Stomach (tissue), 4 donors: Measurements from ENCODE around the gene SLC38A1.

ENCODE experiments used
- POLR2AphosphoS5 ChIP-seq, 3 donors: sonication (generic); formaldehyde crosslinking; IDR thresholded peaks; one replicate each; pipeline ENCODE4 v1.6.1; 2016; ENCODE audit warnings: antibody characterized with exemption in 3 of 3
- TF ChIP-seq, protein P1 (sequence below), 7 experiments: fragments of 450-650 bp in 4 of 7; fragments of 200-600 bp in 3 of 7; sonication (generic) in 3 of 7; IDR thresholded peaks; one replicate each; pipeline ENCODE4 v1.5.1; 2016 to 2019; ENCODE audit warnings: antibody characterized with exemption in 7 of 7, control low read depth in 2 of 7, mild to moderate bottlenecking in 1 of 7

DNA sequence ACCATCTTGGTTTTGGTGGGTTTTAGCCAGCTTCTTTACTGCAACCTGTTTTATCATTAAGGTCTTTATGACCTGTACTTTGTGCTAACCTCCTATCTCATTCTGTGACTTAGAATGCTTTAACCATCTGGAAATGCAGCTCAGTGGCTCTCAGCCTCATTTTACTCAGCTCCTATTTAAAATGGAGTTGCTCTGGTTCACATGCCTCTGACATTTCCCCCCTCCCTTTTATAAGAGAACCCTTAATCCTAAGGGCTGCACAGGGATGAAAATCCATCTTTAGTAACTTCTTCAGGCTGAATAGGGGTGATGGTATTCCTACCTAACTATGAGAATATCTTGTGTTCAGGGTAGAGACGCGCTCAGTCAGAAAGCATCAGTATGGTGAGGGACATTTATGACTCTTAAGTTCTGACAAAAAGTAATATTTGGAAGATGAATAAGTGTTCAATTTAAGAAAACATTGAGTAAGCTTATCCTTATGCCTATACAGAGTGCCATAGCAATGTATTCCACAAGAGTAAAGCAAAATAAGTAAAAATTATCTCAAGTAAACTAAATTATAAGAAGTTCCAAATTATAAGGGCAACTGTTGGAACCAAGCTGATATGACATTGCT is 15.2 kb downstream of the SLC38A1 start:
- TF ChIP-seq, protein P1, sequence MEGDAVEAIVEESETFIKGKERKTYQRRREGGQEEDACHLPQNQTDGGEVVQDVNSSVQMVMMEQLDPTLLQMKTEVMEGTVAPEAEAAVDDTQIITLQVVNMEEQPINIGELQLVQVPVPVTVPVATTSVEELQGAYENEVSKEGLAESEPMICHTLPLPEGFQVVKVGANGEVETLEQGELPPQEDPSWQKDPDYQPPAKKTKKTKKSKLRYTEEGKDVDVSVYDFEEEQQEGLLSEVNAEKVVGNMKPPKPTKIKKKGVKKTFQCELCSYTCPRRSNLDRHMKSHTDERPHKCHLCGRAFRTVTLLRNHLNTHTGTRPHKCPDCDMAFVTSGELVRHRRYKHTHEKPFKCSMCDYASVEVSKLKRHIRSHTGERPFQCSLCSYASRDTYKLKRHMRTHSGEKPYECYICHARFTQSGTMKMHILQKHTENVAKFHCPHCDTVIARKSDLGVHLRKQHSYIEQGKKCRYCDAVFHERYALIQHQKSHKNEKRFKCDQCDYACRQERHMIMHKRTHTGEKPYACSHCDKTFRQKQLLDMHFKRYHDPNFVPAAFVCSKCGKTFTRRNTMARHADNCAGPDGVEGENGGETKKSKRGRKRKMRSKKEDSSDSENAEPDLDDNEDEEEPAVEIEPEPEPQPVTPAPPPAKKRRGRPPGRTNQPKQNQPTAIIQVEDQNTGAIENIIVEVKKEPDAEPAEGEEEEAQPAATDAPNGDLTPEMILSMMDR (IDR thresholded peaks at IDR 0.05), result no peak
- no peak for TF ChIP-seq POLR2AphosphoS5 (IDR thresholded peaks at IDR 0.05)
